Hepatocyte (in vitro differentiated cells): ENCODE measurements around the gene DVL2. TPM values are rescaled to one million over a fixed set of nuclear protein-coding genes. Genes with fewer than 3 reads are reported as not detected.

Source experiments
- DNase-seq: peaks from one replicate; pipeline ENCODE4 v3.0.0-alpha.2; 2016; ENCODE audit warnings: low spot score
- H2AFZ ChIP-seq: fragments of 200-600 bp; sonication (generic); 2 replicates; pipeline ENCODE4 v1.6.0; 2016; ENCODE audit warnings: antibody characterized with exemption, mild to moderate bottlenecking
- H3K27ac ChIP-seq: fragments of 200-600 bp; sonication (generic); 2 replicates; pipeline ENCODE4 v1.5.1; 2016; ENCODE audit warnings: mild to moderate bottlenecking
- H3K27me3 ChIP-seq: fragments of 200-600 bp; sonication (generic); 2 replicates; pipeline ENCODE4 v1.6.1; 2016
- H3K36me3 ChIP-seq: fragments of 200-600 bp; sonication (generic); replicated peaks from 2 replicates; pipeline ENCODE4 v1.5.1; 2016; ENCODE audit warnings: low read depth; ENCODE audit not compliant: insufficient read depth
- H3K4me1 ChIP-seq: fragments of 200-600 bp; sonication (generic); 2 replicates; pipeline ENCODE4 v1.5.1; 2016; ENCODE audit warnings: mild to moderate bottlenecking, moderate library complexity; ENCODE audit not compliant: insufficient read depth
- H3K4me2 ChIP-seq: fragments of 200-600 bp; sonication (generic); 2 replicates; pipeline ENCODE4 v1.6.0; 2016
- H3K4me3 ChIP-seq: fragments of 200-600 bp; sonication (generic); 2 replicates; pipeline ENCODE4 v1.5.1; 2016; ENCODE audit warnings: mild to moderate bottlenecking
- H3K79me2 ChIP-seq: fragments of 200-600 bp; sonication (generic); 2 replicates; pipeline ENCODE4 v1.6.0; 2017; ENCODE audit warnings: mild to moderate bottlenecking
- H3K9me2 ChIP-seq: fragments of 200-600 bp; sonication (generic); replicated peaks from 2 replicates; pipeline ENCODE4 v1.6.0; 2017; ENCODE audit warnings: mild to moderate bottlenecking; ENCODE audit not compliant: insufficient read depth
- H3K9me3 ChIP-seq: fragments of 200-600 bp; sonication (generic); 2 replicates; pipeline ENCODE4 v1.5.1; 2016; ENCODE audit warnings: low read depth, mild to moderate bottlenecking
- H4K20me1 ChIP-seq: fragments of 200-600 bp; sonication (generic); 2 replicates; pipeline ENCODE4 v1.6.0; 2016; ENCODE audit warnings: mild to moderate bottlenecking; ENCODE audit not compliant: insufficient read depth, poor library complexity, severe bottlenecking
- EZH2phosphoT487 ChIP-seq: fragments of 200-600 bp; sonication (generic); IDR thresholded peaks from one replicate; pipeline ENCODE4 v1.6.1; 2018; ENCODE audit warnings: antibody characterized with exemption, mild to moderate bottlenecking, low read depth, moderate library complexity; ENCODE audit not compliant: unreplicated experiment, severe bottlenecking
- WGBS: methylation state at CpG from one replicate; pipeline ENCODE4 v1.1.6; 2016; ENCODE audit warnings: low lambda C conversion rate; ENCODE audit errors: missing lambda C conversion rate; 5-methylcytosine and 5-hydroxymethylcytosine counted together
- polyA plus RNA-seq: library from polyadenylated mRNA; unstranded; fragments of >200 nt; fragmentation: Nextera tagmentation; extraction: Ambion mirVana; gene quantifications from 2 replicates; pipeline ENCODE4 v1.2.1, GENCODE V29; 2016
- total RNA-seq: library from RNA; depleted of rRNA; stranded (reverse); fragments of >200 nt; gene quantifications from 2 replicates; pipeline ENCODE4 v1.2.3, GENCODE V29; 2014
- TF ChIP-seq, protein P1 (sequence below): fragments of 200-600 bp; sonication (generic); IDR thresholded peaks from 2 replicates; pipeline ENCODE4 v1.5.1; 2016; ENCODE audit warnings: antibody characterized with exemption, mild to moderate bottlenecking; ENCODE audit not compliant: poor library complexity

Gene DVL2
- total and polyA plus RNA-seq, 2 experiments from 2014 or later = 62.1 to 74.7 TPM

DNA sequence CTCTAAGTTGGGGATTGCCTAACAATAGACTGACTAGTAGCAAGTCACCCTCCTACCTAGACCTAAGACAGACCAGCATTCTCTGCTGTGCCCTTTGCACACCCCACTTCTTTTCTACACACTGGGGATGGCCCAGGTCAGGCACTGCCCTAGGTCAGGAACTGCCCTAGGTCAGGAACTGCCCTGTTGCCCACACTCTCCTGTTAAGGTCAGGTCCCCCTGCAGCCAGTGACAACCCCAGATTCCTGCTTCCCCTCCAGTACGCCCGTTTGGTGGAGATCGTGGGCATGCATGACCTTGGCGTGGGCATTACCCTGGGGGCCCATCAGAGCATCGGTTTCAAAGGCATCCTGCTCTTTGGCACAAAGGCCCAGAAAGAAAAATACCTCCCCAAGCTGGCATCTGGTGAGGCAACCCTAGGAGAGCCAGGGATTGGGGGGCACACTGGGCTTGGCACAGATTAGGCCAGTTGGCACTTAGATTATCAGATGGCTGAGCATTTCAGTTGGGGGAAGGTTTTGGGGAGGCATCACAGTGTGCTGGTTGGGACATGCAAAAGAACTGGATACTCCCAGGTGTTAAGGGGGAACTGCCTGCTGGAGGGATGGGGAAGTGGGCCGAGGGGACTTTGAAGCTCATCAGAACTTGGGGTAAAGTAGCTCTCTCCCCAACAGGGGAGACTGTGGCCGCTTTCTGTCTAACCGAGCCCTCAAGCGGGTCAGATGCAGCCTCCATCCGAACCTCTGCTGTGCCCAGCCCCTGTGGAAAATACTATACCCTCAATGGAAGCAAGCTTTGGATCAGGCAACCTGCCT, 12.8 kb downstream of the DVL2 start:
- H3K27me3 ChIP-seq = no peaks in the 10 kb centered on the region
- no peaks in the 10 kb centered on the region for H3K9me2 ChIP-seq
- H3K9me3 ChIP-seq = no peaks in the 10 kb centered on the region
- no peak overlapping the region for H2AFZ ChIP-seq
- H3K4me1 ChIP-seq = peaks cover 31% of the 10 kb centered on the region
- no peaks in the 10 kb centered on the region for H4K20me1 ChIP-seq
- no peaks in the 10 kb centered on the region for H3K36me3 ChIP-seq
- peaks cover 38% of the 10 kb centered on the region for H3K79me2 ChIP-seq
- DNase-seq = no peak
- H3K4me2 ChIP-seq = peak overlapping the region; percentile 80
- 90% methylated on average over 10 of the region's 10 CpGs for WGBS
- H3K27ac ChIP-seq = peak overlapping the region; percentile 99
- TF ChIP-seq, protein P1, sequence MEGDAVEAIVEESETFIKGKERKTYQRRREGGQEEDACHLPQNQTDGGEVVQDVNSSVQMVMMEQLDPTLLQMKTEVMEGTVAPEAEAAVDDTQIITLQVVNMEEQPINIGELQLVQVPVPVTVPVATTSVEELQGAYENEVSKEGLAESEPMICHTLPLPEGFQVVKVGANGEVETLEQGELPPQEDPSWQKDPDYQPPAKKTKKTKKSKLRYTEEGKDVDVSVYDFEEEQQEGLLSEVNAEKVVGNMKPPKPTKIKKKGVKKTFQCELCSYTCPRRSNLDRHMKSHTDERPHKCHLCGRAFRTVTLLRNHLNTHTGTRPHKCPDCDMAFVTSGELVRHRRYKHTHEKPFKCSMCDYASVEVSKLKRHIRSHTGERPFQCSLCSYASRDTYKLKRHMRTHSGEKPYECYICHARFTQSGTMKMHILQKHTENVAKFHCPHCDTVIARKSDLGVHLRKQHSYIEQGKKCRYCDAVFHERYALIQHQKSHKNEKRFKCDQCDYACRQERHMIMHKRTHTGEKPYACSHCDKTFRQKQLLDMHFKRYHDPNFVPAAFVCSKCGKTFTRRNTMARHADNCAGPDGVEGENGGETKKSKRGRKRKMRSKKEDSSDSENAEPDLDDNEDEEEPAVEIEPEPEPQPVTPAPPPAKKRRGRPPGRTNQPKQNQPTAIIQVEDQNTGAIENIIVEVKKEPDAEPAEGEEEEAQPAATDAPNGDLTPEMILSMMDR = no peak
- no peak for TF ChIP-seq EZH2phosphoT487
- no peak overlapping the region for H3K4me3 ChIP-seq

DNA sequence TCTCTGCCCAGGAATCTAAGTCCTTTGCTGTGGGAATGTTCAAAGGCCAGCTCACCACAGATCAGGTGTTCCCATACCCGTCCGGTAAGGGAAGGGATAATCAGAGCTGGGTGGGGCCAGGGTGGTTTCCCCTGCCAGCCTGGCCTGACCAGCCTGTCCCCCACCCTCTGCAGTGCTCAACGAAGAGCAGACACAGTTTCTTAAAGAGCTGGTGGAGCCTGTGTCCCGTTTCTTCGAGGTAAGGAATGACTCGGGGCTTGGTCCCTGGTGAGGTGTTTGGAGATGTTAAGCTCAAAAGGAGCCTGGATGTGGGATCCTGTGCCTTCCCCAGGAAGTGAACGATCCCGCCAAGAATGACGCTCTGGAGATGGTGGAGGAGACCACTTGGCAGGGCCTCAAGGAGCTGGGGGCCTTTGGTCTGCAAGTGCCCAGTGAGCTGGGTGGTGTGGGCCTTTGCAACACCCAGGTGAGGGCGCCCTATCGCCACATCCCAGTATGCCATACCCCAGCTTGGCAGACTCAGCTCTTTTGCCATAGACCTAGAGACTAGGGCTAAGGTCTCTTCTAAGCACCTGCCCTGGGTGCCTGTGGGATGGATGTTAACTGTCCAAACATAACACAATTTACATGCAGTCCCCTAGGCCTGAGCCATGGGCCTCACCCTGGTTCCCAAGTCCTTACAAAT, 13.6 kb downstream of the DVL2 start:
- Histone ChIP-seq H2AFZ (no peak overlapping the region), H3K27ac (peak overlapping the region; percentile 99), H3K27me3 (no peaks in the 10 kb centered on the region), H3K4me2 (peak overlapping the region; percentile 80), H3K36me3 (no peaks in the 10 kb centered on the region), H3K4me3 (peak overlapping the region; percentile 47), H3K79me2 (peaks cover 38% of the 10 kb centered on the region), H4K20me1 (no peaks in the 10 kb centered on the region), H3K4me1 (peaks cover 32% of the 10 kb centered on the region), H3K9me2 (no peaks in the 10 kb centered on the region), H3K9me3 (no peaks in the 10 kb centered on the region)
- TF ChIP-seq EZH2phosphoT487 = no peak
- TF ChIP-seq, protein P1 = peak; percentile 45
- WGBS = 41% methylated on average over 11 of the region's 11 CpGs
- DNase-seq = peak; percentile 77

DNA sequence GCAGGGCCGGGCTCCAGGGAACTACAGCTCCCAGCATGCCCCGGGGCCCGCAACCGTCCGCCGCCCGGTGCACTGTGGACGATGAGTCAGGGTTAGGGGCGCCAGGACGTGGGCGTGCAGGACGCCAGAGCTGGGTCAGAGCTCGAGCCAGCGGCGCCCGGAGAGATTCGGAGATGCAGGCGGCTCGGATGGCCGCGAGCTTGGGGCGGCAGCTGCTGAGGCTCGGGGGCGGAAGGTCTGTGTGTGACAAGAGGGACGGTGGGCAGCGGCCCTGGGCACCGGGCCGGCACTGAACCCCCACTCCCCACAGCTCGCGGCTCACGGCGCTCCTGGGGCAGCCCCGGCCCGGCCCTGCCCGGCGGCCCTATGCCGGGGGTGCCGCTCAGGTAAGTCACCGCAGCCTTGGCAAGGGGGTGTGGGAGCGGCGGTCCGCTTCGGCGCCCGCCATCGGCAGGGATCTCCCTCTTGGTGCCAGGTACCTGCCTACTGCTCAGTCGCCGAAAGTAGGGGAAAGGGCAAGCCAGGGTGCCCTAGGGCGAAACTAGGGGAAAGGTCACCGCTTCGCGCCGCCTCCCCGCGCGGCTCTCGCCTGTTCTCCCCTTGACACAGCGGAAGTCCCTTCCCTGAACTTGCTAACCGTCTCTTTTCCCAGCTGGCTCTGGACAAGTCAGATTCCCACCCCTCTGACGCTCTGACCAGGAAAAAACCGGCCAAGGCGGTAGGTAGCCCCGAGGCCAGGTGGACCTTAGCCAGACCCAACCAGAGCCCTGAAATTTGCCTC, 14.3 kb downstream of the DVL2 start, which contains the start of the genes ACADVL and DLG4:
TSS of gene ACADVL (plus strand) at position 127 of the 781 bp plus-strand sequence. CDS start at position 174, 47 bp downstream.
TSS of gene DLG4 (minus strand) at position 25 of the 781 bp plus-strand sequence.
- H4K20me1 ChIP-seq = no peaks in the 10 kb centered on the region
- peak within 1 kb of the TSS; percentile 99 for H3K27ac ChIP-seq
- peak within 1 kb of the TSS; percentile 47 for H3K4me3 ChIP-seq
- no peaks in the 10 kb centered on the region for H3K9me2 ChIP-seq
- peaks cover 38% of the 10 kb centered on the region for H3K79me2 ChIP-seq
- DNase-seq = peak; percentile 95
- peak within 1 kb of the TSS; percentile 80 for H3K4me2 ChIP-seq
- H3K4me1 ChIP-seq = peaks cover 39% of the 10 kb centered on the region
- peak within 1 kb of the TSS; percentile 54 for H2AFZ ChIP-seq
- H3K9me3 ChIP-seq = no peaks in the 10 kb centered on the region
- H3K36me3 ChIP-seq = no peaks in the 10 kb centered on the region
- no peaks in the 10 kb centered on the region for H3K27me3 ChIP-seq
- WGBS = under 1% methylated on average over 46 of the region's 63 CpGs
- TF ChIP-seq, protein P1 = no peak
